ENCODE data around the gene AP1S3.
"Not testable (repeated sequence)": the region's sequence is repeated elsewhere in the genome, so short reads cannot be mapped to it uniquely, and the experiment has no call there.

The AP1S3 gene

GRCh38 chr2:223852281-223852795, 15.0 kb upstream of the AP1S3 start:
- no peak for DNase-seq

- DNase-seq, result no peak
Measured at GRCh38 chr2:223847410-223847809, 10.0 kb upstream of the AP1S3 start.

- no peak for DNase-seq
Measured at GRCh38 chr2:223846515-223846914, 9.1 kb upstream of the AP1S3 start.

- no peak for DNase-seq
Measured at GRCh38 chr2:223841436-223842190, 4.2 kb upstream of the AP1S3 start.

GRCh38 chr2:223835701-223836532, 1.5 kb downstream of the AP1S3 start:
- no peak for DNase-seq

GRCh38 chr2:223834431-223834830, 3.0 kb downstream of the AP1S3 start:
- no peak for DNase-seq

- DNase-seq, result no peak
Measured at GRCh38 chr2:223832241-223832903, 5.0 kb downstream of the AP1S3 start.

- DNase-seq, result no peak
Measured at GRCh38 chr2:223829128-223829527, 8.3 kb downstream of the AP1S3 start.

- no peak for DNase-seq
Measured at GRCh38 chr2:223828314-223828713, 9.1 kb downstream of the AP1S3 start.

GRCh38 chr2:223826995-223827394, 10.4 kb downstream of the AP1S3 start:
- no peak for DNase-seq

GRCh38 chr2:223824301-223824700, 13.1 kb downstream of the AP1S3 start:
- no peak for DNase-seq

- no peak for DNase-seq
Measured at GRCh38 chr2:223822818-223823217, 14.6 kb downstream of the AP1S3 start.

GRCh38 chr2:223820549-223820948, 16.8 kb downstream of the AP1S3 start:
- DNase-seq, result no peak

GRCh38 chr2:223819891-223820290, 17.5 kb downstream of the AP1S3 start:
- no peak for DNase-seq

GRCh38 chr2:223815884-223816570, 21.4 kb downstream of the AP1S3 start:
- DNase-seq, result no peak

- DNase-seq, result no peak
Measured at GRCh38 chr2:223815186-223815883, 22.0 kb downstream of the AP1S3 start.

- DNase-seq, result not testable (repeated sequence)
Measured at GRCh38 chr2:223814764-223815163, 22.6 kb downstream of the AP1S3 start.

- DNase-seq, result no peak
Measured at GRCh38 chr2:223813329-223813728, 24.1 kb downstream of the AP1S3 start.

GRCh38 chr2:223811757-223812156, 25.6 kb downstream of the AP1S3 start:
- DNase-seq, result no peak

GRCh38 chr2:223805008-223805407, 32.4 kb downstream of the AP1S3 start:
- DNase-seq, result no peak

GRCh38 chr2:223801736-223802135, 35.6 kb downstream of the AP1S3 start:
- no peak for DNase-seq

GRCh38 chr2:223800908-223801307, 36.5 kb downstream of the AP1S3 start:
- DNase-seq, result no peak

Data from activated T-cell treated with anti-CD3 and anti-CD28 coated beads for 4 hours (primary cell).